Embryonic facial prominence (tissue), 1 donor: ENCODE data around the gene MS4A5.
"Not testable (repeated sequence)": the region's sequence is repeated elsewhere in the genome, so short reads cannot be mapped to it uniquely, and the experiment has no call there.

Experiments
- DNase-seq: peaks from one replicate; pipeline ENCODE4 v3.0.0-alpha.2; 2016; ENCODE audit errors: extremely low spot score

The MS4A5 gene

GRCh38 chr11:60429272-60429671 lies at the start of gene MS4A5:
Gene MS4A5, plus strand, starts transcription at chr11:60429572. Its CDS starts 103 bp downstream, at chr11:60429675.
- DNase-seq = no peak

GRCh38 chr11:60389279-60389910 lies 40.0 kb upstream of the MS4A5 start:
- DNase-seq = no peak

DNA sequence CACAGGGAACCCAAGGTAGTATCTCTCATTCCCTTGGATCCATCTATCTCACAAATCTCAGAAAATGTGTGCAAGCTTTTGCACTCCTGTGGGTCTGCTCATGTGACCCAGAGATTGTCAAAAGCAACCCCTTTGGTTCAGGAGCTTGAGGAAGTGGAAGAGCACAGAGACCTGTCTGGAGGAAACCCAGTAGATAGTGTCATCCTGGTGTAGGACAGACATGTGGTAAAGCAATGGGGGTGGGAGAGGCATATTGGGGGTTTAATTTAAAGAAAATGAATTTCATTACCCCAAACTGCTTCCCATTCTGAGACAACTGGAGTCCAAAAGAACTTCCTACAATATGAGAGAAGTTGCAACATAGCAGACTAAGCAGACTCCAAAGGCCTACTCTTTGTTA lies 39.0 kb upstream of the MS4A5 start:
- no peak for DNase-seq

- no peak for DNase-seq
Observed at GRCh38 chr11:60392361-60392760, 37.0 kb upstream of the MS4A5 start.

- DNase-seq = no peak
Observed at GRCh38 chr11:60393016-60393415, 36.4 kb upstream of the MS4A5 start.

GRCh38 chr11:60394666-60395380 lies 34.5 kb upstream of the MS4A5 start:
- DNase-seq = no peak

GRCh38 chr11:60396382-60396781 lies 33.0 kb upstream of the MS4A5 start, which contains the start of gene MS4A14:
Gene MS4A14, plus strand, starts transcription at chr11:60396459. Its CDS starts 120 bp downstream, at chr11:60396579.
- DNase-seq = no peak

GRCh38 chr11:60396799-60397198 lies 32.6 kb upstream of the MS4A5 start:
- DNase-seq = no peak

- no peak for DNase-seq
Observed at GRCh38 chr11:60420015-60420414, 9.4 kb upstream of the MS4A5 start.

GRCh38 chr11:60422609-60423008 lies 6.8 kb upstream of the MS4A5 start:
- DNase-seq = no peak

DNA sequence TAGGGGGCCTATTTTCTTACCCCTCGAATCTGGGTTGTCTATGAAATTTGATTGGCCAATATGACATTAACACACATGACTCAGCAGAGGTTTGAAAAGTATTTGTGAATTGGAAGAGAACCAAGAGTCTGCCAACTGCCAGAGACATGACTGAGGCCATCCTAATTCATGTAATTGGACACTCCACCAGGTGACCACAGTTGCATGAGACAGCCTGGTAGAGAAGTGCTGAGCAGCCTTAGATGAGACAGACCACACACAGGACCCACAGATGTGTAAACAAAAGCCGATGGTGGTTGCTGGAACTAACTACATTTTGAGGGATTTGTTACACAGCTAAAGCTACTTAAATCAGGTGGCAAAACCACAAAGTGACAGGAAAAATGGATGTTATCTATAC lies 855 bp upstream of the MS4A5 start:
- no peak for DNase-seq

- no peak for DNase-seq
Observed at GRCh38 chr11:60431251-60431650, 1.9 kb downstream of the MS4A5 start.

- DNase-seq = no peak
Observed at GRCh38 chr11:60433401-60433800, 4.0 kb downstream of the MS4A5 start.

DNA sequence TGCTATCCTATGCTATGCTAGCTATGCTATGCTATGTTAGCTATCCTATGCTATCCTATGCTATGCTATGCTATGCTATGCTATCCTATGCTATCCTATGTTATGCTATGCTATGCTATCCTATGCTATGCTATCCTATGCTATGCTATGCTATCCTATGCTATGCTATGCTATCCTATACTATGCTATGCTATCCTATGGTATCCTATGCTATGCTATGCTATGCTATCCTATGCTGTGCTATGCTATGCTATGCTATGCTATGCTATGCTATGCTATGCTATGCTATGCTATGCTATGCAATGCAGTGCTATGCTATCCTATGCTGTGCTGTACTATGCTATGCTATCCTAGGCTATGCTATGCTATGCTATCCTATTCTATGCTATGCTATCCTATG lies 17.7 kb downstream of the MS4A5 start:
- no peak for DNase-seq

- DNase-seq = no peak
Observed at GRCh38 chr11:60447846-60448245, 18.5 kb downstream of the MS4A5 start.

GRCh38 chr11:60451185-60451584 lies 21.8 kb downstream of the MS4A5 start:
- DNase-seq = not testable (repeated sequence)

DNA sequence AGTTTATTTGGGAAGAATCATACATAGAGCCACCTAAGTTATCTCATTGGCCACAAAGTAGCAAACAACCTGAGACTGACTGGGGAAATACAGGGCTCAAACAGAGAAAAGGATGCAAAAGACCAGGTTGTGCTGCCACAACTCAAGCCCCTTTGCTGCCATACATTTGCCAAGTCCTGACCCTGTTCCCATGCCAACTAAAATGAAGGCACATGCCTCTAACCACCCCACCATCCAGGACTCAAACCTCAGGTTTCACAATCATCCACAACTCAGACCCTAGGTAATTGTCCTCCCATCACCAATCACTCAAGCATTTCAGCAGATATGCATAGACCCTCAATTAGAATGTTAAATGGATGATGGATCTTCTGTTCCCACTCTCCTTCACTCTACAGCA lies 24.8 kb downstream of the MS4A5 start:
- DNase-seq = no peak

GRCh38 chr11:60455531-60456042 lies 26.2 kb downstream of the MS4A5 start, which contains the start of gene MS4A1:
Gene MS4A1, plus strand, starts transcription at chr11:60455847. Its CDS starts 6,528 bp downstream, at chr11:60462375.
- DNase-seq = no peak

DNA sequence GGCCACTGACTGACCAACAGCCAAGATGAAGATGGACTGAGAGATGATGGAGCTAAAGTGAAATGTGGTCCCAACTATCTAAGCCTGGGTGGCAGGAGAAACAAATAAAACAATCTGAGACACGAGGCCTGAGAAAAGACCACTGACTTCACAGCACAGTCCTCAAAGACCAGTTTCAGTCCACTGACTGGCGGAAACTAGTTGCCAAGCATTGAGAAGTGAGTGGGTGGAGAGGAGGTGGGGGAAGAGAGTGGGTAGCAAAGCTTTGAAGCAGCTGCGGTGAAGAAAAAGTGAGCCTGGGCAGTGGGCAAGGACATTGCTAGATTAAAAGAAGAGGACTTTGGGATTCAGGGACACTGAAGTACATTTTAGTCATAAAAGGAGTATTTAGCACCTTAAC lies 28.2 kb downstream of the MS4A5 start:
- DNase-seq = no peak

DNA sequence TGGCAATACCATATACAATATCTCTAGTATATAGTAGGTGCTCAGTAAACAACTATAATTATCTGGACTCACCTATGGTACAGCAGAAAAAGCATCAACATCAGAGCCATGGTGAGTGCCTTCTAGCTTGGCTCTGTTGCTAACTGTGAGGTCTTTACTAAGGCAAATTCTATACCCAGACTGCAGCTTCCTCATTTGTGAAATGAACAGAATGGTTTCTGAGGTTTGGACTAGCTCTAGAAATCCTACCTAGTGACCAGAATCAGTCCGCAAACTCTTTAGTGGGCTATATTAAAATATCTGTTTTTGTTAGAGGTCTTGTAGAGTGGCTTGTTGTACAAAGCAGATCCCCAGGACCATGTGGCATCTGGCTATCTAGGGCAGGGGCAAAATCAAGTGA lies 30.0 kb downstream of the MS4A5 start:
- no peak for DNase-seq

DNA sequence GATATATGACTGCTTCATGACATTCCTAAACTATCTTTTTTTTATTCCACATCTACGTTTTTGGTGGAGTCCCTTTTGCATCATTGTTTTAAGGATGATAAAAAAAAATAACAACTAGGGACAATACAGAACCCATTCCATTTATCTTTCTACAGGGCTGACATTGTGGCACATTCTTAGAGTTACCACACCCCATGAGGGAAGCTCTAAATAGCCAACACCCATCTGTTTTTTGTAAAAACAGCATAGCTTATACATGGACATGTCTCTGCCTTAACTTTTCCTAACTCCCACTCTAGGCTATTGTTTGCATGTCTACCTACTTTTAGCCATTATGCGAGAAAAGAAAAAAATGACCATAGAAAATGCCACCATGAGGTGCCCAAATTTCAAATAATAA lies 39.5 kb downstream of the MS4A5 start:
- no peak for DNase-seq

DNA sequence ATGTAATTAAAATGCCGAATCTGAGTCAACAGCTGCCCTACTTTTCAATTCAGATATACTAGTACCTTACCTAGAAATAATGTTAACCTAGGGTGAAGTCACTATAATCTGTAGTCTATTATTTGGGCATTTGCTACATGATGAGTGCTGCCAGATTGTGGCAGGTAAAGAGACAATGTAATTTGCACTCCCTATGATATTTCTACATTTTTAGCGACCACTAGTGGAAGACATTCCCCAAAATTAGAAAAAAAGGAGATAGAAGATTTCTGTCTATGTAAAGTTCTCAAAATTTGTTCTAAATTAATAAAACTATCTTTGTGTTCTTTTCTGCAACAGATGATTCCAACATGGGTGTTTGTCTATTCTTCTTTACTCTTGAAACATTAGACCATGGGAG lies 40.4 kb downstream of the MS4A5 start:
- DNase-seq = no peak

GRCh38 chr11:60477035-60477445 lies 47.7 kb downstream of the MS4A5 start:
- no peak for DNase-seq
